Kidney (tissue), 14 donors: ENCODE measurements around the gene HSPA8. TPM values are rescaled to one million over a fixed set of nuclear protein-coding genes. Genes with fewer than 3 reads are reported as not detected.

Experiments used
- DNase-seq, 5 donors: peaks; one replicate each; pipeline ENCODE4 v3.0.0-alpha.2; 2013 to 2020
- FAIRE-seq: peaks from 2 replicates; lab custom pipeline; 2012; peaks lifted over from hg19 to GRCh38; lab: Jason Lieb, UNC
- H3K27ac ChIP-seq, 2 donors: one replicate each; pipeline ENCODE4 v1.7.0; 2013; ENCODE audit warnings: low read depth in 2 of 2, low read length in 2 of 2, inconsistent platforms in 1 of 2
- H3K27me3 ChIP-seq: one replicate; pipeline ENCODE4 v1.7.1; 2013; ENCODE audit warnings: low read length, inconsistent platforms; ENCODE audit not compliant: control insufficient read depth, insufficient read depth
- H3K36me3 ChIP-seq, 3 donors: one replicate each; pipeline versions ENCODE4 v1.7.0 to v1.7.1; 2013; ENCODE audit warnings: low read length in 3 of 3, control low read depth in 1 of 3, inconsistent platforms in 1 of 3; ENCODE audit not compliant: insufficient read depth in 3 of 3, control insufficient read depth in 2 of 3
- H3K4me1 ChIP-seq, 3 donors: one replicate each; pipeline versions ENCODE4 v1.7.0 to v1.7.1; 2013; ENCODE audit warnings: low read length in 3 of 3, inconsistent platforms in 1 of 3, low read depth in 1 of 3; ENCODE audit not compliant: control insufficient read depth in 2 of 3, insufficient read depth in 2 of 3
- H3K4me3 ChIP-seq, 3 donors: one replicate each; pipeline versions ENCODE4 v1.7.0 to v1.8.1; 2013; ENCODE audit warnings: low read length in 3 of 3, control low read depth in 1 of 3, inconsistent platforms in 1 of 3
- H3K9ac ChIP-seq, 3 donors: one replicate each; pipeline versions ENCODE4 v1.7.0 to v1.7.1; 2013; ENCODE audit warnings: low read length in 3 of 3, control low read depth in 1 of 3, inconsistent platforms in 1 of 3
- H3K9me3 ChIP-seq, 3 donors: one replicate each; pipeline versions ENCODE4 v1.7.0 to v1.7.1; 2013; ENCODE audit warnings: low read length in 3 of 3, control low read depth in 1 of 3, inconsistent platforms in 1 of 3; ENCODE audit not compliant: control insufficient read depth in 2 of 3, insufficient read depth in 1 of 3
- CTCF ChIP-seq: IDR thresholded peaks from 3 replicates; pipeline ENCODE4 v1.5.1; 2012; ENCODE audit warnings: mild to moderate bottlenecking, moderate library complexity, borderline replicate concordance; ENCODE audit not compliant: insufficient read depth; ENCODE audit errors: extremely low read depth
- intact Hi-C: fragments of 100-400 bp; cut with DNase I; formaldehyde crosslinking; loops from one replicate; pipeline ENCODE4 v1.11.1; 2022
- polyA plus RNA-seq: library from polyadenylated mRNA; stranded (reverse); fragments of 350-450 nt; fragmentation: Illumina TruSeq; extraction: RNeasy Lipid Tissue Mini Kit (QIAGEN cat#74804); gene quantifications from one replicate; pipeline ENCODE4 v1.2.3, GENCODE V29; 2014; ENCODE audit warnings: low read depth, low replicate concordance; ENCODE audit not compliant: insufficient read depth
- total RNA-seq: library from RNA; stranded (reverse); fragmentation: NEBNext Ultra II Directional; extraction: Animal tissue kit (Norgen Biotek cat#: 25700); gene quantifications from one replicate; pipeline ENCODE4 v1.2.1, GENCODE V29; 2021
- donor health status: control.
- donor health status: control.
- donor health status: control.
- donor health status: control.
- donor health status: control.
- donor health status: DM: yes; HTN: yes; CAD: no.
- donor health status: Normal renal cell carcinoma (clear cell type).

HSPA8 gene
- total and polyA plus RNA-seq, 2 donors from 2014 or later = 869 to 1,081 TPM

- FAIRE-seq (peak; percentile 73), DNase-seq (peak in 2 of 5 donors; percentile 74 to 87)
- H3K36me3 ChIP-seq = peaks cover 0 to 4% (median 0%) of the 10 kb centered on the region in 3 donors
- H3K27me3 ChIP-seq = no peaks in the 10 kb centered on the region
- peak overlapping the region in 1 of 2 donors; percentile 68 for H3K27ac ChIP-seq
- no peak overlapping the region for H3K4me3 ChIP-seq
- intact Hi-C loops = no loop called here
- H3K4me1 ChIP-seq = peaks cover 0 to 5% (median 0%) of the 10 kb centered on the region in 3 donors
- no peak overlapping the region for H3K9ac ChIP-seq
- H3K9me3 ChIP-seq = peaks cover 0 to 1% (median 0%) of the 10 kb centered on the region in 3 donors
- TF ChIP-seq CTCF = no peak
These were observed 21.7 kb upstream of the HSPA8 start for GRCh38 chr11:123083623-123084029.

- peaks cover 0 to 1% (median 0%) of the 10 kb centered on the region in 3 donors for H3K9me3 ChIP-seq
- TF ChIP-seq CTCF = no peak
- H3K27me3 ChIP-seq = no peaks in the 10 kb centered on the region
- H3K27ac ChIP-seq = peak overlapping the region in 1 of 2 donors; percentile 13
- no peak overlapping the region for H3K9ac ChIP-seq
- DNase-seq = no peak
- FAIRE-seq = no peak
- H3K4me1 ChIP-seq = peaks cover 0 to 5% (median 0%) of the 10 kb centered on the region in 3 donors
- no peak overlapping the region for H3K4me3 ChIP-seq
- intact Hi-C loops = no loop called here
- peaks cover 0 to 4% (median 0%) of the 10 kb centered on the region in 3 donors for H3K36me3 ChIP-seq
These were observed 21.0 kb upstream of the HSPA8 start for GRCh38 chr11:123082977-123083376.

DNA sequence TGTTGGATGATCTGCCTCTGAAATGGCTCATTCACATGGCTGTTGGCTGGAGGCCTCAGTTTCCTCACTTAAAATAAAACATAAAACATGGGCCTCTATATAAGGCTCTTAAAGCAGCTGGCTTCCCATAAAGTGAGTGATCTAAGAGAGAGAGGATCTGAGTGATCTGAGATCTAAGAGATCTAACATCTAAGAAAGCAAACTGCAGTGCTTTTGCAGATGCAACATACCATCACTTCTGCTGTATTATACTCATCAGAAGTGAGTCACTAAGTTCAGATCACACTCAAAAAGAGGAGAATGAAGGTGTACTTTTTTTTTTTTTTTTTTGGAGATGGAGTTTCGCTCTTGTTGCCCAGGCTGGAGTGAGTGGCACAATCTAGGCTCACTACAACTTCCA, 18.1 kb upstream of the HSPA8 start:
- Histone ChIP-seq H3K36me3 (peaks cover 0 to 4% (median 0%) of the 10 kb centered on the region in 3 donors), H3K9ac (no peak overlapping the region), H3K4me1 (peaks cover 0 to 2% (median 0%) of the 10 kb centered on the region in 3 donors), H3K27ac (no peak overlapping the region), H3K27me3 (no peaks in the 10 kb centered on the region), H3K4me3 (no peak overlapping the region), H3K9me3 (peaks cover 0 to 1% (median 0%) of the 10 kb centered on the region in 3 donors)
- FAIRE-seq = no peak
- intact Hi-C loops = no loop called here
- no peak for TF ChIP-seq CTCF
- DNase-seq = no peak

- TF ChIP-seq CTCF = no peak
- Histone ChIP-seq H3K4me1 (no peaks in the 10 kb centered on the region), H3K9me3 (no peaks in the 10 kb centered on the region), H3K27ac (no peak overlapping the region), H3K36me3 (no peaks in the 10 kb centered on the region), H3K4me3 (no peak overlapping the region), H3K27me3 (no peaks in the 10 kb centered on the region), H3K9ac (no peak overlapping the region)
- no peak for DNase-seq
- intact Hi-C loops = no loop called here
- no peak for FAIRE-seq
These were observed 14.5 kb upstream of the HSPA8 start for GRCh38 chr11:123076484-123076883.
